HepG2 (cell line): Measurements from ENCODE around the gene RAC2.

ENCODE experiments used
- ADNP ChIP-seq: sonication (generic); formaldehyde crosslinking; IDR thresholded peaks from 2 replicates; pipeline ENCODE4 v1.4.0; 2020; ENCODE audit warnings: missing genetic modification reagents
- EED ChIP-seq: sonication (generic); formaldehyde crosslinking; IDR thresholded peaks from 2 replicates; pipeline ENCODE4 v1.5.0; 2020; ENCODE audit warnings: mild to moderate bottlenecking, missing genetic modification reagents
- FOXM1 ChIP-seq: sonication (generic); formaldehyde crosslinking; IDR thresholded peaks from 2 replicates; pipeline ENCODE4 v1.5.0; 2020; ENCODE audit warnings: missing genetic modification reagents
- MAFK ChIP-seq, 2 experiments: IDR thresholded peaks in 1 of 2; conservative IDR thresholded peaks in 1 of 2; 2 replicates each; pipeline ENCODE4 v1.6.1; 2011; ENCODE audit warnings: improper control_type of control experiment in 2 of 2, low read length in 2 of 2
- NFE2L2 ChIP-seq: fragments of 150-350 bp; IDR thresholded peaks from 2 replicates; pipeline ENCODE4 v1.6.1; 2014; ENCODE audit warnings: low read length
- PHF8 ChIP-seq: sonication (generic); formaldehyde crosslinking; IDR thresholded peaks from 2 replicates; pipeline ENCODE4 v1.5.0; 2020; ENCODE audit warnings: missing genetic modification reagents
- SMARCE1 ChIP-seq: fragments of 450-650 bp; IDR thresholded peaks from 2 replicates; pipeline ENCODE4 v1.6.1; 2017; ENCODE audit warnings: borderline replicate concordance
- ZNF451 ChIP-seq: sonication (generic); formaldehyde crosslinking; IDR thresholded peaks from 2 replicates; pipeline ENCODE4 v1.5.0; 2020; ENCODE audit warnings: mild to moderate bottlenecking, missing genetic modification reagents
- ZNF570 ChIP-seq: sonication (generic); formaldehyde crosslinking; IDR thresholded peaks from 2 replicates; pipeline ENCODE4 v1.4.0; 2020; ENCODE audit warnings: mild to moderate bottlenecking, missing genetic modification reagents, borderline replicate concordance
- ZNF674 ChIP-seq: sonication (generic); formaldehyde crosslinking; IDR thresholded peaks from 2 replicates; pipeline ENCODE4 v1.5.0; 2020; ENCODE audit warnings: low read depth, mild to moderate bottlenecking, missing genetic modification reagents
- TF ChIP-seq, protein P1 (sequence below): sonication (generic); formaldehyde crosslinking; IDR thresholded peaks from 2 replicates; pipeline ENCODE4 v1.5.0; 2020; ENCODE audit warnings: mild to moderate bottlenecking, missing genetic modification reagents, moderate library complexity
- TF ChIP-seq, protein P2 (sequence below): sonication (generic); formaldehyde crosslinking; conservative IDR thresholded peaks from 2 replicates; pipeline ENCODE4 v1.4.0; 2020; ENCODE audit warnings: missing genetic modification reagents

DNA sequence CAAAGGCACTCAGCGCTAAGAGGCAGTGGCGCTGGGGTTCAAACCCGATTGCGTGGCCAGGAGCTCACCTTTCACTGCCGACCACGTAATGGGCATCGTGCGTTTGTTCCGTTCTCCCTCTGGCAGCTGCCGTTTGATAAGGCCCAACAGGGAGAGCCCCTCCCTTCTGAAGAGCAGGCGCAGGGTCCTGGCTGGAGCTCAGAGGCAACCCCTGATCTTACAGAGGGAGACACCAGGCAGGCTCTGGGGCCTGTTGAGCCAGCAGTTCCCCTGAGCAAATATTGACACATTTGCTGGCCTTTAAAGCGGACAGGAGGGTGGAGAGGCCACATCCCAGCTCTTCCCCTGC, 44.3 kb downstream of the RAC2 start:
- TF ChIP-seq ZNF451 (CRISPR knock-in tag): no peak
- TF ChIP-seq, protein P1, sequence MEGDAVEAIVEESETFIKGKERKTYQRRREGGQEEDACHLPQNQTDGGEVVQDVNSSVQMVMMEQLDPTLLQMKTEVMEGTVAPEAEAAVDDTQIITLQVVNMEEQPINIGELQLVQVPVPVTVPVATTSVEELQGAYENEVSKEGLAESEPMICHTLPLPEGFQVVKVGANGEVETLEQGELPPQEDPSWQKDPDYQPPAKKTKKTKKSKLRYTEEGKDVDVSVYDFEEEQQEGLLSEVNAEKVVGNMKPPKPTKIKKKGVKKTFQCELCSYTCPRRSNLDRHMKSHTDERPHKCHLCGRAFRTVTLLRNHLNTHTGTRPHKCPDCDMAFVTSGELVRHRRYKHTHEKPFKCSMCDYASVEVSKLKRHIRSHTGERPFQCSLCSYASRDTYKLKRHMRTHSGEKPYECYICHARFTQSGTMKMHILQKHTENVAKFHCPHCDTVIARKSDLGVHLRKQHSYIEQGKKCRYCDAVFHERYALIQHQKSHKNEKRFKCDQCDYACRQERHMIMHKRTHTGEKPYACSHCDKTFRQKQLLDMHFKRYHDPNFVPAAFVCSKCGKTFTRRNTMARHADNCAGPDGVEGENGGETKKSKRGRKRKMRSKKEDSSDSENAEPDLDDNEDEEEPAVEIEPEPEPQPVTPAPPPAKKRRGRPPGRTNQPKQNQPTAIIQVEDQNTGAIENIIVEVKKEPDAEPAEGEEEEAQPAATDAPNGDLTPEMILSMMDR (CRISPR knock-in tag): peak; percentile 10; the same call in 1 of the 2 replicates
- TF ChIP-seq FOXM1 (CRISPR knock-in tag): no peak
- TF ChIP-seq NFE2L2: no peak
- TF ChIP-seq, protein P2, sequence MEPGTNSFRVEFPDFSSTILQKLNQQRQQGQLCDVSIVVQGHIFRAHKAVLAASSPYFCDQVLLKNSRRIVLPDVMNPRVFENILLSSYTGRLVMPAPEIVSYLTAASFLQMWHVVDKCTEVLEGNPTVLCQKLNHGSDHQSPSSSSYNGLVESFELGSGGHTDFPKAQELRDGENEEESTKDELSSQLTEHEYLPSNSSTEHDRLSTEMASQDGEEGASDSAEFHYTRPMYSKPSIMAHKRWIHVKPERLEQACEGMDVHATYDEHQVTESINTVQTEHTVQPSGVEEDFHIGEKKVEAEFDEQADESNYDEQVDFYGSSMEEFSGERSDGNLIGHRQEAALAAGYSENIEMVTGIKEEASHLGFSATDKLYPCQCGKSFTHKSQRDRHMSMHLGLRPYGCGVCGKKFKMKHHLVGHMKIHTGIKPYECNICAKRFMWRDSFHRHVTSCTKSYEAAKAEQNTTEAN: no peak
- no peak for TF ChIP-seq ZNF570 (CRISPR knock-in tag)
- 0 out of 2 replicates have a peak, but pooled peaks have one; percentile 3 for TF ChIP-seq ADNP
- no peak for TF ChIP-seq EED (CRISPR knock-in tag)
- TF ChIP-seq ZNF674: no peak
- TF ChIP-seq MAFK (conservative IDR thresholded peaks at IDR 0.05 in 1 of 2, IDR thresholded peaks at IDR 0.05 in 1 of 2; ENCODE audit: low read length in 2 of 2): peak in 1 of 2 experiments; percentile 19; a peak in 1 of 4 replicates
- no peak for TF ChIP-seq SMARCE1
- TF ChIP-seq PHF8 (CRISPR knock-in tag): no peak
